GM18502 (cell line): Measurements from ENCODE around the gene TXNDC16.

Experiments
- ATAC-seq: cut with Tn5 transposase; IDR thresholded peaks from one replicate; pipeline ENCODE4 v1.9.1; 2021; ENCODE audit warnings: mild to moderate bottlenecking; ENCODE audit not compliant: unreplicated experiment, poor library complexity

The TXNDC16 gene

DNA sequence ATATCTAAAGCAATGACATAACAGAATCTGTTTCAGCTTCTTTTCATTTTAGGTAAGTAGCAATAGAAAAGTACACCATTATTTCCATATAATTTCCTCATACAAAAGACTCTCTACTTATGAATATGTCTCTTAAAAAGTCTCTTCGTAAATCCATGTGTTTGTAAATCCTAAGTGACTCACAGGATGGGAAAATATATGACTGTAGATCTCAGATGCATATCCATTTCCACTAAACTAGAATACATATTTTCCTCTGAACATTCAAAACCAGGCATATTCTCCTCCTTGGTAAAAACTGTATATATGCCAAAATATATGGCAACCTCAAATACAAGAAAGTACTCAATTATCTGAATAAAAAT, 93.6 kb downstream of the TXNDC16 start:
- no peak for ATAC-seq

DNA sequence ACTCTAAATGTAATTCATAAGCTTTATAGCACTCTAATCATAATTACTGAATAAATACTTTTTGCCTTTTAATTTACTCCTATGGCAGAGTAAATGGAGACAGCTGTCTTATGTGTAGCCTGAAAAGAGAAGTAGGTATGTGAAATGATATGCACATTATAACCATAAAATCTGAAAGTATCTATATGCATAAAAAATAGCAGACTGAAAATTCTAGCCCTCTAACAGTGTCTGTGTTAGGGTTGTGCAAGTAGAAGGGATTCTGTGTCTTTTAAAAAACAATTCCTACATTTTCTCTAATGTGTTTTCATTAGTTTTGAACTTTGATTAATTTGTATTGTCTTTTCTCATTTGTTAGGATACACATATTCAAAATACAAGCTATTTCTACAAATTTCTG, 94.9 kb downstream of the TXNDC16 start:
- ATAC-seq = no peak

DNA sequence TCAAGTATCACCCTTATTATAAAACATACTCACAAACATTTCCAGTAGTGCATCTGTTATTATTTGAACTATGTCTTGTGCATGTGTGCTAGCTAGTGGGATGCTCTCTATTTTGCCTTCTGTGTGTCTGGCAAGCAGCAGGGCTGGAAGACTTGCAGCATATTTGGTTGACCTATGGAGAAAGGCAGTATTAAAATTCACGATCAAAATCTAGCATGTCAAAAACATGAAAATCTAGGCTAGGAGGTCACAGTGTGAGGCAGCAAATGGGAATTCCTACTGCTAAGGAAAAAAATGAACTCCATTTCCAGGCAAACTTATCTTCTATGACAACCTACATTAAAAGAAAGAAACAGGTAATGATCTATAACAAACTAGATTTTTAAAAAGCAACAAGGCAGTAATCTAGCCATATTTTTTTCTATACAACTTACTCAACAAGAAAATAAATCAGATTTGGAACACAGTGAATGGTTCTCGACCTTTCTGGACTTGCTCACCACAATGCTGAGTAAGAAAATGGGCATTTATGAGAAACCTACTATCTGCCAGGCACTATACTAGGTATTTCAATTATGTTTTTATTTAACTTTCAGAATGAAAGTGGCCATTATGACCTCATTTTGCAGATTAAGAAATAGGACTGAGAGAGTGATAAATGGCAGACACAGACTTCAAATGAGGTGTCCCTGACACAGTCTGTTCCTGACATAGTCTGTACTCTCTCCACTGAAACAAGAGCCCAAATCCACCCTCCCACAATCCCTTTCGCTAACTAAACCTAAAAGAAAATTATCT, 96.8 kb downstream of the TXNDC16 start:
- ATAC-seq = no peak

DNA sequence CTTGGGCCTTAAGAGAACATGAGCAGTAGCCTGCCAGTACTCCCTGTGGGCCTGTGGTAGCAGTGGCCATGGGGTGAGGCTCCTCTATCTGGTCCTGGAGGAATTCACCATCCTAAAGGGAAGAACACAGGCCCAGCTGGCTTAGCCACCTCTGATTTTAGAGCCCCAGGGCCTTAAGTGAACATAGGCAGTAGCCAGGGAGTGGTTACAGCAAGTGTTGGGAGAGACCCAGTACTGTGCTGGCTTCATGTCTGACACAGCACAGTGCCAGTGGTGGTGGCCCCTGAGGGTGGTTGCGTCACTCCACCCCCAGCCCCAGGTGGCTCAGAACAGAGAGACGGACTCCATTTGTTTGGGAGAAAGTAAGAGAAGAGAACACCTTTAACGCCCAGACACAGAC, 105.1 kb downstream of the TXNDC16 start:
- ATAC-seq = no peak

DNA sequence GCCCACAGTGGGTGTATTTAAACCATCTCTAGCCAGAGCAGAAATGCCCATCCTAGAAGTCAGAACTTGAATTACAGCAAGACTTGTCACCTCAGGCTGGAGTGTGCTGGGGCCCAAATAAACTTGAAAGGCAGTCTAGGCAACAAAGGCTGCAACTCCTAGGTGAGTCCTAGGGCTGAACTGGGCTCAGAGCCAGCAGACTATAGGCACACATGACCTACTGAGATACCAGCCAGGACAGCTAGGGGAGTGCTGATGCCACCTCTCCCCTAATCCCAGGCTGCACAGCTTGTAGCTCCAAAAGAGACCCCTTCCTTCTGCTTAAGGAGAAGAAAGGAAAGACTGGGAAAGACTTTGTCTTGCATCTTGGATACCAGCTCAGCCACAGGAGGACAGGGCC, 106.0 kb downstream of the TXNDC16 start:
- ATAC-seq = no peak

DNA sequence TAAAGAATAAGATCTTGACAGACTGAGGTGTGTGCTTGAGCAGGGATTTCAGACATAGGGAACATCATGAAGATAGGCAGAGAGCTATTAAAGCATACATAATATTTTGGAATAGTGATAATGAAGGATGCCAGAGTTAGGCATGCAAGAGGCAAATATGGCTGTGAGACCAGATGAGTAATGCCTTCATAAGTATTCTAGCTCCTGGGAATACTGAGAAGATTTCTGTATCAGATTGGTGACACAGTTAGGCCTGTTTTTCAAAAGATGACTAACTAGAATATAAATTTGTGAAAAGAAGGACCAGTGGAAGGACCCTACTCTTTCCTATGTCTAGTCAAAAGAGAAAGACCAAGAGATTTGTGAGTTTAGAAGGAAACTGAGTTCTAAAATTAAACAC, 108.8 kb downstream of the TXNDC16 start:
- no peak for ATAC-seq

DNA sequence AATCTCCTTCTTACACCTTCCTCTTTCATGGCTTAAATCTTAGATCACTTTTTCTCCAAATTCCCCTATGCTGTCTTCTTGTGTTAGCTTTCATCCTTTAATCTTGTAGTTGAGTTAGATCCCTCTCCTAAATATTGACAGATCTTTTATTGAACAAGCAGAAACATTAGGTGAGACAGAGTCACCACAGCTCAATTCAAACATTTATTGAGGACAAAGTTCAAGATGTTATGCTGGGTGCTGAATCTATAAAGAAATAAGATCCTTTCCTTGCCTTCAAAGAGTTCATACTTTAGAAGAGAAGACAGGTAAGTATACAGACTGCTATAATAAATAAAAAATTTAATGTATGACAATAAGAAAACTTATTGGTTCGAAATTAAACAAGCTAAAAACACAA, 109.7 kb downstream of the TXNDC16 start:
- no peak for ATAC-seq

DNA sequence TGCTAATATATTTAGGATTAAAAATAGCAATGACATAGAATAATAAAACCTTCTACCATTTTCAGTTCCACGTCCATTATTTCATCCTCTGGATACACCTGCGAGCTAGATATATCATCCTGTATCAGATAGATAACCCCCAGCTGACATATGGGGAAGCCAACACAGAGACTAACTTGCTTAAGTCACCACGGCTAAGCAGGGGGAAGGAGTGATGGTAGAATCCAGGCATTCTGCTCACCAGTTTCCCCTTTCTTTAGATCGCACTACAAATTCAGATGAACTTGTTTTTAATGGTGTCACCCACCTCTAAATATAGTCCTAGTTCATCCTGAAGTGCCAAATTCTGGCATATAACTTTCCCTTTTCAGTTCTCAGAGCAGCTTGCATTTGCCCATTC, 110.1 kb downstream of the TXNDC16 start:
- no peak for ATAC-seq

DNA sequence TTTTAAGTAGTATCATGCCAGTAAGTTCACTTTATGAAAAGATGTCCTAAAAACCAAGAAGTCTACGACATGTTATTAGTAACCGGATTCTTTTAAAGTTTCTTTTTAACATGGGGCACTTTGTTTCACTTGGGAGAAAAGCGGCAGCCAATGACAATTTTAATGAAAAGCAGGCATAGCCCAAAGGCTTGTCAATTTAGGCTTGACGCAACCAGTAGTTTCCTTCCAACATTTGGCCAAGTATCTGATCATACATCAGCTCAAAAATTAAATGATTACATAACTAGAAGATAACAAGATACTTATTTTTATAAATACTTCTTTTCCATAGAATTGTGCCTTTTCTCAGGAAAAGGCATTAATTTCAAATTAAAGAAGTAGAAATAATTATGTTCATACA, 112.8 kb downstream of the TXNDC16 start:
- no peak for ATAC-seq

DNA sequence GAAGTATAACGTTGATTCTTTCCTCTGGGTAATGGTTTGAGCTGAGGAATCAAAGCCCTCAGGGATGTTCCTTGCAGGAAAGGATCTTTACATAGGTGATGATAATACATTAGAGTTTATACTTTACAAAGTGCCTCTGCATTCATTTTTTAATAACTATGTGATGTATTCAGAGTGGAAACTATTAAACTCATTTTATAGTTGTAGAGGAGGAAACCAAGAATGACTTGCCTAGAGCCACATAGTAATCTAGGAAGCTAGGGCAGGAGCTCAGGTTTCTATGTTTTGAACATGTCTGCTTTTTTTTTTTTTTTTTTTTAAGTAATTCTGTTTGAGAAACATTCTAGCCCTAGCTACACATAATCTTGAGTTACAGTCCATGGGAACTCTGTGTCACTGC, 117.3 kb downstream of the TXNDC16 start:
- no peak for ATAC-seq

DNA sequence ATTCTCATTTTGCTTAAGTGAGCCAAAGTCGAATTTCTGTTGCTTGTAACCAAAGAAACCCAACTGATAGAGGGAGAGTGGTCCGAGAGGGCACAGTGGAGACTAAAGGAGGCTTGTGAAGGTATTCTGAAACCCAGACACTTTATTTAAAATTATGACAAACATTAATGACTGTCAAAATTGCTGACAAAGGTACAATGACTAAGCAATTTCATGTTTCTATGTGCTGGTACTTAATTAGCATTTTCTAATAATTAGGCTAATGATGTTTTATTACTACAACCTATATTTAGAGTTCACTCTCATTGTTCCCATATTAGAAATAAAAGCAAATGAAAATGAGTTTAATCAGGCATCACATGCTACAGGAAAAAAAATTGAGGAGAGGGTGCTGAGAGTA, 121.8 kb downstream of the TXNDC16 start:
- no peak for ATAC-seq

DNA sequence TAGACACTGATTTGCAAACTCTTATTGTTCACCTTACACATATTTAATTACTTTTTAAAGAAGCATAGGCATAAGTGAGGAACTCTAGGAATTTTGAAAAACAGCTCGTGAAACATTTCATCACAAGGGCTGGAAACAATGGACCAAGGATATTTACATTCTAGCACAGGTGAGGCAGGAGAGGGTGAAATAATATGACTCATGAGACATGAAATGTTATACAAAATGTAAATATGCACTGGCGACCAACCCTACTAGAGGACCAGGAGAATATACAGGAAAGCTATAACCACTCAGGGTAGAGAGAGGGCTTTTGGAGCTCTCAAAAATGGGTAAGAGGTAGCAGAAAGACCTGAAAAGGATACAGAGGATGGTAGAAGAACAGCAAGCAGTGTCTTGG, 122.9 kb downstream of the TXNDC16 start:
- ATAC-seq = no peak

DNA sequence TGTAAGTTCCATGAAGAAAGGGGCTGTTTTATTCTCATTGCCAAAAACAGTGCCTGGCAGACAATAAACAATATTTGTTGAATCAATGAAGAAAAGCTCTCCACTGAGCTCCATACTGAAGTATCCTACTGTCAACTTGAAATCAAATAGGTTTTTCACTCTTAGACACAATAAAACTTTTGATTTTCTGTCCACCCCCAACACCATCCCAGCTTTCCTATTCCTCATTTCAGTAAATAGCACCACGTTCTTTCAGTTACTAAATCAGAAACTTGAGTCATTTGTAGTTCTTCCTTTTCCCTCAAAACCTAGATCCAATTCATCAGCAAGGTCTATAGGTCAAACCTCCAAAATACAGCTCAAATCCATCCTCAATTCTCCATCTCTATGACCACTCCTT, 124.8 kb downstream of the TXNDC16 start:
- no peak for ATAC-seq

DNA sequence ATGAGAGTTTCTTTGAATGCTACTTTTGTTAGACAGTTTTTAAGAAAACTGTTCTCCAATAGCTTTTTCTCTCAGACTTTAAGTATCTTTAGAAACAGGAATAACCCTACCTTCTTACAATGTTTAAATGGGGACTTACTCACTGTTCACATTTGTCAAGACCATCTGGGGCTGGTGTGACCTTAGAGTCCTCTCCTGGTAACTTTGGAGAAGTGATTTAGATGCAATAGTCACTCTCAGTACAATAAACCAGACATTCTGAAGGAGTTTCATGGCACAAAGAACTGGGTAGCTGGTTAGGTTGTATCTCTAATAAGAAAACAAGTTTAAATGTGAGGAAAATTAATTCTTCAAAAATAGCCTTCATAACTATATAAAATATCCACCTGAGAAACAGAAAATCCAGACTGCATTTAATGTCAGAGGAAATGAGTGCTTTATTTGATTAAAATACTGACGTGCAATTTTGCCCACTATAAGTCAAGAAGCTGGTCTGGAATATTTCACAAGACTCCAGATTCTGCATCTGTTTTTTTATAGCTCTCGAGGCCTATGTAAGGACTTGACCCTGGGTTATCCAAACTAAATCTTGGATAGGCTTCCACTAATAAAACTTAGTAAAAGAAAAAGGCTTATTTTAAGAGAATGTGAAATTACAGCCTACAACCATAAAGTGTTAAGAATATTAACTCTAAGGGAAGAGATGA, 129.5 kb downstream of the TXNDC16 start:
- ATAC-seq = no peak

DNA sequence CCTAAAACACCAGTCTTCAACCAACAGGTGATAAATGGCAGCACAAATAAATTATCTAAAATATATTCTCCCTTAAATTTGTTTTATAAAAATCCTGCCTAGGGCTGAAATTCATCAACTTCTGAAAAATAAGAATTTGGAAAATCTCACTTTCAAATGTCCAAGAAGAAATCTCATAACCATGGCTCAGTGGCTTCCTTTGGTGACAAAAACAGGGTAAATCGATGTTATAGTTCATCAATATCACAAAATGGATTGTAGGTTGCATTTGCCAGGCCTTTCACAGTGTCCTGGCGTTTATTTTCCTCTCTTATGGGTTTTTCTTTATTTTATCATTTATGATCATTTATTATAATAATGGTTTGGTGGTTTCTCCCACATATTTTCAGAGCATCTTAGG, 135.2 kb downstream of the TXNDC16 start:
- ATAC-seq = no peak

DNA sequence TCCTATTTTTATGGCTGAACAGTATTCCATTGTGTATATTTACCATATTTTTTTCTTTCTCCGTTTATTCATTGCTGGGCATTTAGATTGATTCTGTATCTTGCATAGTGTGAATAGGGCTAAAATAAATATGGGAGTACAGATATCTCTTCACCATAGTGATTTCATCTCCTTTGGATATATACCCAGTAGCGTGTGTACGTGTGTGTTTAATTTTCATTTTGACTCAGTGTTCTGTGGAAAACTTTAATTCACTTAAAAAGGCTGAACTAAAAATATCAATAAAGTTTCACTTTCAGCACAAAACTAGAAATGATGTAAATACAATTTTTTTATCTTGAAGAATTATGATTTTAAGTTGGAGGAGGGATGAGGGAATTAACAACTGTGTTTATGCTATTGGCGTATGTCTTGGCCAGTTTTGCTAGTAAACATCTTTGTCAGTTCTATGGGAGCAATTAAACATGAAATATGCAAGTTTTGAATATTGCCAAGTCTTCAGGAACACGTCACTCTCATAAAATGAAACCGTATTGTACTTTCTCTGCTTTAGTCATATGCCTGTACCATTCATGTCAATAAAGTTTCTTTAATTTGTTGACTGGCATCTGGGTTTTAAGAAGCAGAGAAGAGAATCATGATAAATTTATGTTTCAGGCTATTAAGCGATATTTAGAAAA, 138.4 kb downstream of the TXNDC16 start:
- ATAC-seq = no peak

DNA sequence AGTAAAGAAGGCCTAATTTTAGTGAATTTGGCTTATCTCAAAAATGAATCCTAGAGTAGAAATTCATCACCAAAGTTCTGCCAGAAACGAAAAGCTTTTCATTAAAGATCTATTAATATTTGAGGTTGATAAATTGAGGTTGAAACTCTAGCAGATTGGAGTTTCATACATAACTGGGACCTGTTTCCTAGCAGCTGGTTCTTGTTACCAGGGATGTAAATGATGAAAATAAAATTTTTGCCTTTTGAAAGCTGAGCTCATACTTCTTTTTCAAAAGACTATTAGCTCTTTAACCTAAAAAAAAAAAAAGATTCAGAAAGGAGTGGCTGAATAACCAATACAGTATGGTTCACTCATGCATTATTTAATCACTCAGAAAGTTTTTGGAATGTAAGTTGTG, 139.9 kb downstream of the TXNDC16 start:
- ATAC-seq = no peak

DNA sequence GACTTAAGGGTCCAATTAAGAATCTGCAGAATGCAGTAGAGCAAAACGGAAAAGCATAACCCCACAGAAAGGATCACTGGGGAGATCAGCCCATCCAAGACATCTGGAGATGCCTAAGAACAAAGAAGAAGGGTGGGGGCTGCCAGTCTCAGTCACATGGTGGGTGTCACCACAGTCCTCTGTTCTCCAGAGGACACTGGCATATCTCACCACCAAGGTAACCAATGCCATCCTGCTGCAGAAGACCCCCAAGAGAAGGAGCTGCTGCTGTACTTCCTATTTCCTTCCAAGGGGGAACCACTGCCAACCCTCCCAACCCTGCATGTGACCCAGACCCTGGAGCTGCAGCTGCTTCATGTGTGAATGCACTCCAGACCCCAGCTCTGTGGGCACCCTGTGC, 147.0 kb downstream of the TXNDC16 start:
- no peak for ATAC-seq

DNA sequence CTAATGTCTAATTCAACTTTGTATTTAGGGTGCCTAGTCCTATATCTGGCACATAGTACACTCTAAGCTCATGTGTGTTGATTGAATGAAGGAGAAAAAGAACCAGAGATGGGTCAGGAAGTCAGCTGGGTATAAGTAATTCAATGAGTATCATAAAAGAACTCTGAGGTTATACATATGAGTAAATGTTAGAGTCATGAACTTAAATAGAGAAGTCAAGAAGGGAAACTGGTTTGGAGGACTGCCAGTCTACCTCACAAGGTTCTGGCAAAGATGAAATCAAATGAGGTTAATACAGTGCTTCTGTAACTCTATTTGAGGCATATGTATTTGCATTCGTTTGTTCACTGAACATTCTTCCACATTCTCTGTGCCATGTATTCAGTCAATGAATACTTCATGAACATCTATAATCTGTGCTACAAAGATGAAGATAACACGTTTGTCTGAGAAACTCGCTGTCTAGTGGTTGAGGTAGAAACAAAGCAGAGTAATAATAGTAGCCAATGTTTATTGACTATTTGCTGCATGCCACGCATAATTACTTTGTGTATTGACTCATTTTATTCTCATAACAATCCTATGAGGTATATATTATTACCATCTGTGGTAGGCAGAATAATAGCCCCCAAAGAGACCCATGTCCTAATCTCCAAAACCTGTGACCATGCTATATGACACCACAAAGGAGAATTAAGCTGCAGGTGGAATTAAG, 149.3 kb downstream of the TXNDC16 start:
- ATAC-seq = peak; percentile 72

DNA sequence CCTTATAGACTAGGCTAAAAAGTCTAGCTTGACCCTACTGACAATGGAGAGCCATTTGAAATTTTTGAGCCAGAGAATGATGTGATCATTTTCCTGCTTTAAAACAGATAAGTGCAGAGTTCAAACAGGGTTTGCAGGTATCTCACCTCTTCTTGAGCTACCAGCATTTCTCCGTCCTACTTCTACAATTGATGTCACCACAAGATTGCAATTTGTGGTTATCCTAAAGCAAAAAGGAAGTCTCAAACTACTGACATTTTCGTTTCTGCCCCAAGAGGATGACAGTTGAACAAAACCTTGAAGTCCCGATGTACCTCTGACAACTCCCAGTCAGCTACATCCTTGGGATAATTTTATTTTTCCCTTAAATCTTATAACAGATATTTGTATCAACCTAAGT, 151.5 kb downstream of the TXNDC16 start:
- peak; percentile 60 for ATAC-seq
